ENCODE measurements around the gene TLNRD1.
"Not testable (repeated sequence)": the region's sequence is repeated elsewhere in the genome, so short reads cannot be mapped to it uniquely, and the experiment has no call there.

TLNRD1 gene

GRCh38 chr15:80953953-80954778 is 46.6 kb upstream of the TLNRD1 start:
- Histone ChIP-seq H3K9ac (ENCODE audit: low read length) (no peak overlapping the region), H3K27ac (ENCODE audit: low read depth, low read length) (no peak overlapping the region)

DNA sequence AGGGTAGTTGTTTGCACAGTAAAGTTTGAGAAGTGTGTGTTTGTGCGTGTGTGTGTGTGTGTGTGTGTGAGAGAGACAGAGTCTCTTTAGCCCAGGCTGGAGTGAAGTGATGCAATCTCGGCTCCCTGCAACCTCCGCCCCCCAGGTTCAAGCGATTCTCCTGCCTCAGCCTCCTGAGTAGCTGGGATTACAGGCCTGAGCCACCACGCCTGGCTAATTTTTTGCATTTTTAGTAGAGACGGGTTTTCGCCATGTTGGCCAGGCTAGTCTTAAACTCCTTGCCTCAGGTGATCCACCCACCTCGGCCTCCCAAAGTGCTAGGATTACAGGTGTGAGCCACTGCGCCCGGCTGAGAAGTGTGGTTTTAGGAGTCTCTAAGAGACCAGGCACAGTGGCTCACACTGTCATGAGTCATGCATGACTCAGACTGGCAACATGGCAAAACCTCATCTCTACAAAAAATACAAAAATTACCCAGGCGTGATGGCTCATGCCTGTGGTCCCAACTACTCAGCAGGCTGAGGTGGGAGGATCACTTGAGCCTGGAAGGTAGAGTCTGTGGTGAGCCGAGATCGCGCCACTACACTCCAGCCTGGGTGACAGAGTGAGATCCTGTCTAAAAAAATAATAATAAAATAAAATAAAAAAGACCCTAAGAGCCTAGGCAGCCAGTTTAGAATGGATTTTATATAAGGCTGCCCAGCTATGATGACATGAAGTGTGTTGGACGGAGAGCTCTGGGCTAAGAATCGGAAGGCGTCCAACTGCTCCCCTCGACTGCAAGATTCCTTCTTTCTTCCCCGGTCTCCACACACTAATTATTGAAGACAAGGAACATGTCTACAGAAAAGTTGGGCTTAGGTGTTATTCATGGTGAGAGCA is 44.9 kb upstream of the TLNRD1 start:
- not testable (repeated sequence) for H3K9me3 ChIP-seq (ENCODE audit: insufficient read depth, low read length); H4K20me1 ChIP-seq (ENCODE audit: low read depth, low read length); H3K4me2 ChIP-seq (ENCODE audit: low read depth, low read length, poor library complexity, severe bottlenecking); H3K9me2 ChIP-seq (replicated peaks; ENCODE audit: insufficient read depth, low read length); H3K27ac ChIP-seq (ENCODE audit: low read depth, low read length); H3K79me2 ChIP-seq (ENCODE audit: insufficient read depth, low read length); H3K4me3 ChIP-seq (ENCODE audit: insufficient read depth, low read length, poor library complexity, severe bottlenecking); H3K27me3 ChIP-seq (ENCODE audit: low read length); H3F3A ChIP-seq (ENCODE audit: insufficient read depth); H3K9ac ChIP-seq (ENCODE audit: low read length); H2AFZ ChIP-seq (ENCODE audit: low read depth, low read length, severe bottlenecking); H3K36me3 ChIP-seq (ENCODE audit: low read length)

More at GRCh38 chr15:80953953-80954778, 46.6 kb upstream of the TLNRD1 start:
- Histone ChIP-seq H3K9me3 (ENCODE audit: insufficient read depth, low read length) (no peaks in the 10 kb centered on the region), H3K36me3 (ENCODE audit: low read length) (no peaks in the 10 kb centered on the region), H2AFZ (ENCODE audit: low read depth, low read length, severe bottlenecking) (no peak overlapping the region), H3K4me3 (ENCODE audit: insufficient read depth, low read length, poor library complexity, severe bottlenecking) (no peak overlapping the region), H3K27me3 (ENCODE audit: low read length) (no peaks in the 10 kb centered on the region), H3F3A (ENCODE audit: insufficient read depth) (no peaks in the 10 kb centered on the region), H4K20me1 (ENCODE audit: low read depth, low read length) (no peaks in the 10 kb centered on the region), H3K9me2 (replicated peaks; ENCODE audit: insufficient read depth, low read length) (no peaks in the 10 kb centered on the region), H3K79me2 (ENCODE audit: insufficient read depth, low read length) (no peaks in the 10 kb centered on the region), H3K4me2 (ENCODE audit: low read depth, low read length, poor library complexity, severe bottlenecking) (no peak overlapping the region)
- no peak for TF ChIP-seq EZH2phosphoT487 (conservative IDR thresholded peaks at IDR 0.05; ENCODE audit: low read length)
- TF ChIP-seq, protein P1, sequence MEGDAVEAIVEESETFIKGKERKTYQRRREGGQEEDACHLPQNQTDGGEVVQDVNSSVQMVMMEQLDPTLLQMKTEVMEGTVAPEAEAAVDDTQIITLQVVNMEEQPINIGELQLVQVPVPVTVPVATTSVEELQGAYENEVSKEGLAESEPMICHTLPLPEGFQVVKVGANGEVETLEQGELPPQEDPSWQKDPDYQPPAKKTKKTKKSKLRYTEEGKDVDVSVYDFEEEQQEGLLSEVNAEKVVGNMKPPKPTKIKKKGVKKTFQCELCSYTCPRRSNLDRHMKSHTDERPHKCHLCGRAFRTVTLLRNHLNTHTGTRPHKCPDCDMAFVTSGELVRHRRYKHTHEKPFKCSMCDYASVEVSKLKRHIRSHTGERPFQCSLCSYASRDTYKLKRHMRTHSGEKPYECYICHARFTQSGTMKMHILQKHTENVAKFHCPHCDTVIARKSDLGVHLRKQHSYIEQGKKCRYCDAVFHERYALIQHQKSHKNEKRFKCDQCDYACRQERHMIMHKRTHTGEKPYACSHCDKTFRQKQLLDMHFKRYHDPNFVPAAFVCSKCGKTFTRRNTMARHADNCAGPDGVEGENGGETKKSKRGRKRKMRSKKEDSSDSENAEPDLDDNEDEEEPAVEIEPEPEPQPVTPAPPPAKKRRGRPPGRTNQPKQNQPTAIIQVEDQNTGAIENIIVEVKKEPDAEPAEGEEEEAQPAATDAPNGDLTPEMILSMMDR (IDR thresholded peaks at IDR 0.05; ENCODE audit: insufficient read depth, low read length, poor library complexity, severe bottlenecking): no peak

- H2AFZ ChIP-seq (ENCODE audit: low read depth, low read length, severe bottlenecking): no peak overlapping the region
- TF ChIP-seq EZH2phosphoT487 (conservative IDR thresholded peaks at IDR 0.05; ENCODE audit: low read length): no peak
- TF ChIP-seq, protein P1 (IDR thresholded peaks at IDR 0.05; ENCODE audit: insufficient read depth, low read length, poor library complexity, severe bottlenecking): no peak
- H3K4me2 ChIP-seq (ENCODE audit: low read depth, low read length, poor library complexity, severe bottlenecking): no peak overlapping the region
- H3K9me3 ChIP-seq (ENCODE audit: insufficient read depth, low read length): no peaks in the 10 kb centered on the region
- H3K27me3 ChIP-seq (ENCODE audit: low read length): no peaks in the 10 kb centered on the region
- no peak overlapping the region for H3K4me3 ChIP-seq (ENCODE audit: insufficient read depth, low read length, poor library complexity, severe bottlenecking)
- no peaks in the 10 kb centered on the region for H3F3A ChIP-seq (ENCODE audit: insufficient read depth)
- no peaks in the 10 kb centered on the region for H4K20me1 ChIP-seq (ENCODE audit: low read depth, low read length)
- no peaks in the 10 kb centered on the region for H3K79me2 ChIP-seq (ENCODE audit: insufficient read depth, low read length)
- H3K36me3 ChIP-seq (ENCODE audit: low read length): no peaks in the 10 kb centered on the region
- no peak overlapping the region for H3K27ac ChIP-seq (ENCODE audit: low read depth, low read length)
- no peaks in the 10 kb centered on the region for H3K9me2 ChIP-seq (replicated peaks; ENCODE audit: insufficient read depth, low read length)
- no peak overlapping the region for H3K9ac ChIP-seq (ENCODE audit: low read length)
These were observed 43.2 kb upstream of the TLNRD1 start for GRCh38 chr15:80957556-80957955.
